CD4-positive, alpha-beta T cell treated with Interleukin-1 beta for 1 hour (primary cell): ENCODE results near the gene C14orf180.
"Not testable (repeated sequence)": the region's sequence is repeated elsewhere in the genome, so short reads cannot be mapped to it uniquely, and the experiment has no call there.

Experiments
- DNase-seq, 2 donors: peaks; one replicate each; pipeline ENCODE4 v3.0.0-alpha.2; 2020 to 2022

The C14orf180 gene

GRCh38 chr14:104624939-104625338 lies 45.4 kb downstream of the C14orf180 start:
- no peak for DNase-seq

GRCh38 chr14:104632781-104633180 lies 53.2 kb downstream of the C14orf180 start:
- no peak for DNase-seq

- no peak for DNase-seq
Observed at GRCh38 chr14:104633276-104634137, 53.9 kb downstream of the C14orf180 start.

- DNase-seq = no peak
Observed at GRCh38 chr14:104634138-104634760, 54.7 kb downstream of the C14orf180 start.

GRCh38 chr14:104634886-104635570 lies 55.5 kb downstream of the C14orf180 start:
- no peak for DNase-seq

- no peak for DNase-seq
Observed at GRCh38 chr14:104635717-104636116, 56.2 kb downstream of the C14orf180 start.

- no peak for DNase-seq
Observed at GRCh38 chr14:104636131-104636530, 56.6 kb downstream of the C14orf180 start.

GRCh38 chr14:104636846-104637545 lies 57.4 kb downstream of the C14orf180 start:
- DNase-seq = not testable (repeated sequence)

GRCh38 chr14:104637546-104638003 lies 58.0 kb downstream of the C14orf180 start:
- DNase-seq = no peak

- no peak for DNase-seq
Observed at GRCh38 chr14:104638190-104638589, 58.6 kb downstream of the C14orf180 start.

GRCh38 chr14:104638927-104639450 lies 59.4 kb downstream of the C14orf180 start:
- DNase-seq = no peak

GRCh38 chr14:104639471-104639870 lies 59.9 kb downstream of the C14orf180 start:
- no peak for DNase-seq
